ENCODE measurements around the gene DHRS2. TPM values are rescaled to one million over a fixed set of nuclear protein-coding genes. Genes with fewer than 3 reads are reported as not detected.

The DHRS2 gene
- total and polyA plus RNA-seq, 2 of the 4 experiments (the other 2 are of a cell fraction), result 0.12 to 0.18 TPM

DNA sequence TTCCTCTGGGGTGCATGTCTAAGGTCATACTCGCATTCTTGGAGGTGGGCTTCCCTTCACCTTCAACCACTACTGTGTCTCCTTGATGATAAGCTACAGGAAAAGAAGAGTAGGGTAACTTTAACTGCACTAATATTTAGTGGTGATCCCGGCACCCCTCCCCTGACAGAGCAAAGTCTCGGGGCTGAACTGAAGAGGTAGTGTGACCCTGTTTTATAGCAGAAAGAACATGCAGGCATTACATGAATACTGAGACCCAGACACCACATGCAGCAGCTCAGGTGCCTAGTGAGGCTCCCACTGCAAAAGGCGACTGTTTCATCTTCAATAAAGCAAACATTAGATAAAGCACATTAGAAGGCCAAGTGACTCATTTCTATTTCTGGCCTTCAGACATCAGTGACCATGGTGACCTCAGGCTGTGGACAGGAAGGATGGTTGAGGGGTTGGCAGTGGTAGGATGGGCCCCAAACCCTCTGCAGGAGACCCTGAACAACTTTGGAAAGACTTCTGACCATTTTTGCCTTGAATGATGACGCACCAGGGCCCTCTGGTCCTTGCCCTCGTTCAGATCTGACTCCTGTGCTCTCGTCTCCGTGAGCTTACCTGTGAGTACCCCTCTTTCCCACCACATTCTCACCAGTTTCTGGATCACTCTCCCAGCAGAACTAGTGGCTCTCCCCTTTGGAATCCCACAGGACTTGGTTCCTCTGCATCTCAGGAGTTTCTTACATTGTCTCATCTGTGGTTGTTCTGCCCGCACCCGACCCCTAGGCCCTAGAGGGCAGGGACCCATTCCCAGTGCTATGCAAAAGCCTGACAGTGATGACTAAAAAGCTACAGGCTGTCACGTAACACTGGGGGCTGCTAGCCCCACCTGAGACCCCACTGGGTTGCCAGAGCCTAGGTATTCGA lies 33.7 kb upstream of the DHRS2 start:
- no peak overlapping the region for H3K56ac ChIP-seq (ENCODE audit: extremely low read depth, insufficient read depth, low read length)

More for the DNA sequence above, 33.7 kb upstream of the DHRS2 start:
- H3K14ac ChIP-seq (replicated peaks; ENCODE audit: low read depth, low read length), result no peak overlapping the region
- no peak overlapping the region for H2AFZ ChIP-seq (replicated peaks; ENCODE audit: low read length, poor library complexity)
- no peaks in the 10 kb centered on the region for H3K36me3 ChIP-seq (ENCODE audit: control insufficient read depth, insufficient read depth, low read length)
- no peak overlapping the region for H3K4ac ChIP-seq (ENCODE audit: low read depth, low read length)
- intact Hi-C loops (cut with micrococcal nuclease) (no loop called here), in situ Hi-C loops (cut with MboI; ENCODE audit: low sequenced_read_pairs) (no loop called here), dilution Hi-C loops (cut with HindIII; ENCODE audit: low sequenced_read_pairs, unreplicated experiment) (no loop called here)
- H4K8ac ChIP-seq (ENCODE audit: low read depth in 2 of 2, low read length in 2 of 2), result no peak overlapping the region
- no peak overlapping the region for H2BK5ac ChIP-seq (ENCODE audit: low read depth, low read length, poor library complexity, severe bottlenecking)
- no peaks in the 10 kb centered on the region for H3K4me1 ChIP-seq (ENCODE audit: control insufficient read depth, insufficient read depth, low read length)
- H3K23ac ChIP-seq (ENCODE audit: low read depth, low read length), result no peak overlapping the region
- no peak overlapping the region for H3K18ac ChIP-seq (ENCODE audit: low read depth, low read length)
- peaks cover 1% of the 10 kb centered on the region; the same call in 1 of the 2 replicates for H3K27me3 ChIP-seq (ENCODE audit: control insufficient read depth, insufficient read depth, low read length)
- ATAC-seq (ENCODE audit: low read depth), result no peak
- H2BK120ac ChIP-seq (ENCODE audit: low read depth, low read length), result no peak overlapping the region
- no peak overlapping the region for H2AK5ac ChIP-seq (ENCODE audit: low read depth, low read length)
- no peaks in the 10 kb centered on the region for H3K9me1 ChIP-seq (ENCODE audit: insufficient read depth, low read length)
- DNase-seq, result no peak
- H3K4me2 ChIP-seq (ENCODE audit: low read depth, low read length), result no peak overlapping the region
- no peak overlapping the region for H2BK15ac ChIP-seq (ENCODE audit: low read depth, low read length)
- no TSS peak for BruUV-seq (replicated peaks)
- no peaks in the 10 kb centered on the region for H3K79me1 ChIP-seq (ENCODE audit: low read depth in 1 of 2, low read length in 2 of 2)
- H3K9ac ChIP-seq (ENCODE audit: low read depth, low read length), result no peak overlapping the region
- H2BK20ac ChIP-seq (ENCODE audit: low read depth, low read length), result no peak overlapping the region
- H4K5ac ChIP-seq (ENCODE audit: low read depth, low read length), result no peak overlapping the region
- TF ChIP-seq MAZ (IDR thresholded peaks at IDR 0.05; ENCODE audit: borderline replicate concordance, low read depth, low read length) (no peak), NFE2L2 (IDR thresholded peaks at IDR 0.05; ENCODE audit: low read depth, low read length) (no peak), MAFK (IDR thresholded peaks at IDR 0.05; ENCODE audit: low read depth, low read length) (no peak)
- POLR2A ChIA-PET (ENCODE audit: unreplicated experiment), result no interaction called here
- no peak overlapping the region for H2AK9ac ChIP-seq (replicated peaks; ENCODE audit: low read depth, low read length, poor library complexity)
- WGBS, 2 experiments (ENCODE audit: extremely low coverage in 2 of 2, insufficient read length in 1 of 2), result 58% methylated on average over 8 of the region's 12 CpGs; no CpG with 5 or more reads in 1 of the 2 experiments
- H3K27ac ChIP-seq (ENCODE audit: insufficient read depth, low read length), result no peak overlapping the region
- no peak overlapping the region for H3K4me3 ChIP-seq (ENCODE audit: insufficient read depth, low read depth, low read length)
- no peaks in the 10 kb centered on the region for H4K20me1 ChIP-seq (ENCODE audit: insufficient read depth, low read length)
- H4K91ac ChIP-seq (ENCODE audit: insufficient read depth, low read depth, low read length), result no peak overlapping the region
- H3K9me3 ChIP-seq (ENCODE audit: control insufficient read depth, insufficient read depth, low read length), result no peaks in the 10 kb centered on the region
- CTCF ChIA-PET, result no interaction called here
